Right lobe of liver (tissue), 6 donors: ENCODE measurements around the gene CUX1. TPM values are rescaled to one million over a fixed set of nuclear protein-coding genes. Genes with fewer than 3 reads are reported as not detected.

ENCODE experiments used
- ATAC-seq, 4 donors: fragments of 200-7000 bp; cut with Tn5 transposase; one replicate each; pipeline ENCODE4 v1.9.1; 2020; ENCODE audit warnings: mild to moderate bottlenecking in 4 of 4, moderate library complexity in 4 of 4
- DNase-seq, 3 donors: peaks; one replicate each; pipeline ENCODE4 v3.0.0-alpha.2; 2020
- H3K27ac ChIP-seq, 3 donors: fragments of 200-600 bp; one replicate each; pipeline ENCODE4 v1.8.0; 2022
- H3K27me3 ChIP-seq, 2 donors: fragments of 200-600 bp; one replicate each; pipeline ENCODE4 v1.8.0; 2022
- H3K36me3 ChIP-seq, 4 donors: fragments of 200-600 bp; sonication (generic) in 1 of 4; one replicate each; pipeline versions ENCODE4 v1.5.1 to v1.8.0; 2017 to 2022; ENCODE audit warnings: control low read depth in 1 of 4
- H3K4me1 ChIP-seq, 4 donors: fragments of 200-600 bp; sonication (generic) in 1 of 4; one replicate each; pipeline versions ENCODE4 v1.5.1 to v1.8.0; 2017 to 2022; ENCODE audit warnings: control low read depth in 1 of 4
- H3K4me3 ChIP-seq, 3 donors: fragments of 200-600 bp; one replicate each; pipeline ENCODE4 v1.8.0; 2022
- H3K9me3 ChIP-seq, 4 donors: fragments of 200-600 bp; sonication (generic) in 1 of 4; one replicate each; pipeline versions ENCODE4 v1.5.1 to v1.8.0; 2017 to 2022; ENCODE audit warnings: control low read depth in 1 of 4
- CTCF ChIP-seq, 4 donors: fragments of 200-600 bp in 3 of 4; fragments of 450-650 bp in 1 of 4; IDR thresholded peaks; one replicate each; pipeline versions ENCODE4 v1.5.1 to v1.8.0; 2016 to 2022; ENCODE audit warnings: antibody characterized with exemption in 4 of 4, mild to moderate bottlenecking in 2 of 4
- POLR2A ChIP-seq: fragments of 450-650 bp; IDR thresholded peaks from one replicate; pipeline ENCODE4 v1.6.1; 2017; ENCODE audit warnings: antibody characterized with exemption, mild to moderate bottlenecking
- WGBS: methylation state at CpG from one replicate; pipeline ENCODE4 v1.1.6; 2018; ENCODE audit warnings: low coverage, low lambda C conversion rate; ENCODE audit not compliant: insufficient coverage; ENCODE audit errors: missing lambda C conversion rate; 5-methylcytosine and 5-hydroxymethylcytosine counted together
- intact Hi-C, 2 donors: fragments of 100-400 bp; cut with DNase I; formaldehyde crosslinking; loops; one replicate each; pipeline versions ENCODE4 v1.11.2 to v1.14.1; 2022
- total RNA-seq, 6 experiments: library from RNA; depleted of rRNA in 2 of 6; stranded (reverse); fragments of >200 nt in 2 of 6; fragmentation: NEBNext Ultra II Directional in 3 of 6; extraction: Animal tissue kit (Norgen Biotek cat#: 25700) in 3 of 6; gene quantifications; one replicate each; pipeline versions ENCODE4 v1.1.0 to v1.2.4, GENCODE V29; 2016 to 2023
- donor health status: DM: no; HTN: yes; CAD: no.
- donor health status: DM: no; HTN: no; CAD: no.
- donor health status: DM: no; HTN: no; CAD: no.
- donor health status: DM: no; HTN: yes; CAD: no.
- donor health status: DM: no; HTN: yes; CAD: no.

Gene CUX1
- total RNA-seq, 6 experiments from 2014 or later: 34.3 to 53.1 (median 40.6) TPM

DNA sequence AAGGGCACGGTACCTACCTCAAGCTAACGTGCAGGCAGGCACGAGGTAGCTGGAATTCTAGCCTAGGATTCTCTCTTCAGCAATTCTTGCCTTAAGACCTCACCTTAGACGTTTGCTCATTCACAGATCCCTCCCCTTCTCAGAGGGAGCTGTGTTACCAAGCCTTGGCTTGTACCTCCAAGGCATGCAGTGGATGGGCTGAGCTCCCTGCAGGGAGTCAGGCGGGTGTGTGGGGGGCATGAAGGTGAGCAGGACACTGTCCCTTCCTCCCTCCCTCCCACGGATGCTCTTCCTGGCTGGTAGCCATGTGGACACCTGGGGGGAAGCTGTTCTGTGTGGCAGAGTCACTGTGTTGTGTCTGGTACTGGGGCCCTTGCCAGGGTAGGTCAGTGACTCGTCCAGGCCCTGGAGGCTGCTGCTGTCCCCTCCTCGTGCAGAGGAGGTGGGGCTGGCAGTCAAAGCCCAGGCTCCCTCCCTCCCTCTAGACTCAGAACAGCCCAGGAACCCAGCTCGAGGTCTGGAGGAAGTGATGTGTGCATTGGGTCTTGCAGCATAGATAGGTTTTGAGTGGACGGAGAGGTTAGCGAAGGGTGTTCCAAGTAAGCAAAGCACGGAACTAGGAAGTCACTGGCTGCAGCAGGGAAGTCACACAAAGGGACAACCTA, 247.1 kb downstream of the CUX1 start:
- H3K27ac ChIP-seq: no peak overlapping the region
- no peak overlapping the region for H3K4me3 ChIP-seq
- 30% methylated on average over 7 of the region's 12 CpGs for WGBS
- ATAC-seq (peak; percentile 69 to 88 (median 78)), DNase-seq (peak; percentile 47 to 67 (median 60))
- H3K4me1 ChIP-seq: no peaks in the 10 kb centered on the region
- H3K36me3 ChIP-seq: no peaks in the 10 kb centered on the region
- intact Hi-C loops: no loop called here
- H3K9me3 ChIP-seq: no peaks in the 10 kb centered on the region
- TF ChIP-seq POLR2A (no peak), CTCF (IDR thresholded peaks at IDR 0.05) (no peak)
- no peaks in the 10 kb centered on the region for H3K27me3 ChIP-seq

- no peaks in the 10 kb centered on the region for H3K9me3 ChIP-seq
- no peaks in the 10 kb centered on the region for H3K4me1 ChIP-seq
- H3K27me3 ChIP-seq: no peaks in the 10 kb centered on the region
- H3K27ac ChIP-seq: no peak overlapping the region
- DNase-seq (peak in 1 of 3 donors; percentile 13), ATAC-seq (no peak)
- H3K4me3 ChIP-seq: no peak overlapping the region
- WGBS: 97% methylated on average over 6 of the region's 6 CpGs
- intact Hi-C loops: no loop called here
- H3K36me3 ChIP-seq: no peaks in the 10 kb centered on the region
- TF ChIP-seq CTCF (IDR thresholded peaks at IDR 0.05) (no peak), POLR2A (no peak)
Measured at GRCh38 chr7:102065226-102065625, 247.8 kb downstream of the CUX1 start.

GRCh38 chr7:102066476-102066875, 249.1 kb downstream of the CUX1 start:
- no peaks in the 10 kb centered on the region for H3K36me3 ChIP-seq
- DNase-seq (peak in 1 of 3 donors; percentile 14), ATAC-seq (no peak)
- no peak overlapping the region for H3K4me3 ChIP-seq
- 100% methylated on average over 1 of the region's 9 CpGs for WGBS
- H3K4me1 ChIP-seq: no peaks in the 10 kb centered on the region
- H3K9me3 ChIP-seq: no peaks in the 10 kb centered on the region
- TF ChIP-seq CTCF (IDR thresholded peaks at IDR 0.05) (no peak), POLR2A (no peak)
- intact Hi-C loops: no loop called here
- H3K27me3 ChIP-seq: no peaks in the 10 kb centered on the region
- H3K27ac ChIP-seq: no peak overlapping the region

DNA sequence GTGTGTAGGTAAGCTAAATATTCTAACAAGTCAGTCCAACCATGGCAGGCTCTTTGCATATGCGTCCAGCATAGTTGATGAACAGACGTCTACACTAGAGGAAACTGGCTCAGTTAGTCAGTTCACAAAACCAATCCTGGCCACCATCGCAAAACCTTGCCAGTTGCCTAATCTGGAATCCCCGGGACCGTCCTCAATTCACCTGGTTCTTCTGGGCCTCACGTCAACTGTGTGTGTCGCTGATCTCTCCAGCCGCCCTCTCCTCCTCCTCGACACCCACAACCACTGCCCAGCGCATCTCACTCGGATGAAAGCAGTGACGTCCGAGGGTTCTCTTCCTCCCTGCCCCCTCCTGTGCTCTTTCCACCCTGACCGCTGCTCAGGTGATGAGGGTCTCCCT, 251.4 kb downstream of the CUX1 start:
- ATAC-seq: no peak
- H3K36me3 ChIP-seq: no peaks in the 10 kb centered on the region
- 88% methylated on average over 10 of the region's 14 CpGs for WGBS
- peak in 1 of 3 donors; percentile 29 for DNase-seq
- H3K27me3 ChIP-seq: no peaks in the 10 kb centered on the region
- no peak overlapping the region for H3K27ac ChIP-seq
- TF ChIP-seq POLR2A (no peak), CTCF (IDR thresholded peaks at IDR 0.05) (no peak)
- no peaks in the 10 kb centered on the region for H3K9me3 ChIP-seq
- H3K4me3 ChIP-seq: no peak overlapping the region
- intact Hi-C loops: no loop called here
- no peaks in the 10 kb centered on the region for H3K4me1 ChIP-seq
